Transverse colon (tissue), 4 donors: ENCODE results near the gene APOBR. TPM values are rescaled to one million over a fixed set of nuclear protein-coding genes. Genes with fewer than 3 reads are reported as not detected.
"Not testable (repeated sequence)": the region's sequence is repeated elsewhere in the genome, so short reads cannot be mapped to it uniquely, and the experiment has no call there.

Experiments used
- DNase-seq: peaks from one replicate; pipeline ENCODE4 v3.0.0-alpha.2; 2019
- H3K27ac ChIP-seq, 4 donors: fragments of 200-600 bp; sonication (generic); 2 replicates each; pipeline ENCODE4 v1.5.1; 2016 to 2018; ENCODE audit warnings: inconsistent platforms in 4 of 4
- H3K27me3 ChIP-seq: fragments of 200-600 bp; sonication (generic); 2 replicates; pipeline ENCODE4 v1.5.1; 2017; ENCODE audit warnings: inconsistent platforms
- H3K36me3 ChIP-seq, 4 donors: fragments of 200-600 bp; sonication (generic); 2 replicates each; pipeline ENCODE4 v1.5.1; 2017 to 2019; ENCODE audit warnings: inconsistent platforms in 4 of 4
- H3K4me1 ChIP-seq, 4 donors: fragments of 200-600 bp; sonication (generic); 2 replicates each; pipeline ENCODE4 v1.5.1; 2017 to 2020; ENCODE audit warnings: inconsistent platforms in 4 of 4
- H3K4me3 ChIP-seq, 4 donors: fragments of 200-600 bp; sonication (generic); 1 replicate in 1 of 4; 2 replicates in 3 of 4; pipeline versions ENCODE4 v1.5.1 to v1.6.1; 2017 to 2019; ENCODE audit warnings: inconsistent platforms in 4 of 4
- H3K9me3 ChIP-seq, 2 donors: fragments of 200-600 bp; sonication (generic); 2 replicates each; pipeline ENCODE4 v1.5.1; 2017 to 2019; ENCODE audit warnings: inconsistent platforms in 2 of 2
- EP300 ChIP-seq: sonication (generic); formaldehyde crosslinking; IDR thresholded peaks from one replicate; pipeline ENCODE4 v1.6.1; 2017; ENCODE audit warnings: antibody characterized with exemption, low read depth
- POLR2A ChIP-seq: fragments of 450-650 bp; IDR thresholded peaks from one replicate; pipeline ENCODE4 v1.6.1; 2016; ENCODE audit warnings: antibody characterized with exemption, mild to moderate bottlenecking, moderate library complexity
- POLR2AphosphoS5 ChIP-seq, 3 donors: sonication (generic); formaldehyde crosslinking; IDR thresholded peaks; one replicate each; pipeline ENCODE4 v1.6.1; 2016; ENCODE audit warnings: antibody characterized with exemption in 3 of 3
- WGBS, 2 donors: methylation state at CpG; one replicate each; pipeline ENCODE4 v1.1.5; 2018; ENCODE audit warnings: low coverage in 1 of 2; 5-methylcytosine and 5-hydroxymethylcytosine counted together
- in situ Hi-C, 4 donors: fragments of 200-750 bp; cut with MboI; loops; one replicate each; pipeline versions ENCODE4 v1.15.0 to v1.15.1; 2017; ENCODE audit warnings: low sequenced_read_pairs in 3 of 4, low pct_ligation_motif_present in 1 of 4, low pct_unique_long_range_greater_than_20kb in 1 of 4
- intact Hi-C: fragments of 100-400 bp; cut with DNase I; formaldehyde crosslinking; loops from one replicate; pipeline ENCODE4 v1.15.1; 2023; ENCODE audit warnings: low total_unique reads
- total RNA-seq, 4 donors: library from RNA; depleted of rRNA; stranded (reverse); fragments of >200 nt; gene quantifications; one replicate each; pipeline ENCODE4 v1.1.0, GENCODE V29; 2016
- TF ChIP-seq, protein P1 (sequence below), 5 experiments: fragments of 200-600 bp in 3 of 5; fragments of 450-650 bp in 2 of 5; sonication (generic) in 3 of 5; IDR thresholded peaks; 1 replicate in 2 of 5; 2 replicates in 3 of 5; pipeline ENCODE4 v1.5.1; 2016 to 2017; ENCODE audit warnings: antibody characterized with exemption in 5 of 5, inconsistent platforms in 3 of 5, mild to moderate bottlenecking in 2 of 5, moderate library complexity in 1 of 5

Gene APOBR
- total RNA-seq, 4 donors from 2014 or later = 60.0 to 96.9 (median 61.7) TPM

- Histone ChIP-seq H3K9me3 (no peaks in the 10 kb centered on the region), H3K27ac (no peak overlapping the region), H3K36me3 (no peaks in the 10 kb centered on the region), H3K27me3 (no peaks in the 10 kb centered on the region), H3K4me1 (peaks cover 0 to 18% (median 5%) of the 10 kb centered on the region in 4 donors), H3K4me3 (no peak overlapping the region)
- 33 to 76% methylated on average over 1 to 6 of the region's 6 CpGs for WGBS, 2 donors
- TF ChIP-seq POLR2A = no peak
- TF ChIP-seq, protein P1, sequence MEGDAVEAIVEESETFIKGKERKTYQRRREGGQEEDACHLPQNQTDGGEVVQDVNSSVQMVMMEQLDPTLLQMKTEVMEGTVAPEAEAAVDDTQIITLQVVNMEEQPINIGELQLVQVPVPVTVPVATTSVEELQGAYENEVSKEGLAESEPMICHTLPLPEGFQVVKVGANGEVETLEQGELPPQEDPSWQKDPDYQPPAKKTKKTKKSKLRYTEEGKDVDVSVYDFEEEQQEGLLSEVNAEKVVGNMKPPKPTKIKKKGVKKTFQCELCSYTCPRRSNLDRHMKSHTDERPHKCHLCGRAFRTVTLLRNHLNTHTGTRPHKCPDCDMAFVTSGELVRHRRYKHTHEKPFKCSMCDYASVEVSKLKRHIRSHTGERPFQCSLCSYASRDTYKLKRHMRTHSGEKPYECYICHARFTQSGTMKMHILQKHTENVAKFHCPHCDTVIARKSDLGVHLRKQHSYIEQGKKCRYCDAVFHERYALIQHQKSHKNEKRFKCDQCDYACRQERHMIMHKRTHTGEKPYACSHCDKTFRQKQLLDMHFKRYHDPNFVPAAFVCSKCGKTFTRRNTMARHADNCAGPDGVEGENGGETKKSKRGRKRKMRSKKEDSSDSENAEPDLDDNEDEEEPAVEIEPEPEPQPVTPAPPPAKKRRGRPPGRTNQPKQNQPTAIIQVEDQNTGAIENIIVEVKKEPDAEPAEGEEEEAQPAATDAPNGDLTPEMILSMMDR (IDR thresholded peaks at IDR 0.05) = no peak
- intact Hi-C loops (no loop called here), in situ Hi-C loops (no loop called here)
- no peak for DNase-seq
These were observed 30.3 kb downstream of the APOBR start for GRCh38 chr16:28524681-28525171.

DNA sequence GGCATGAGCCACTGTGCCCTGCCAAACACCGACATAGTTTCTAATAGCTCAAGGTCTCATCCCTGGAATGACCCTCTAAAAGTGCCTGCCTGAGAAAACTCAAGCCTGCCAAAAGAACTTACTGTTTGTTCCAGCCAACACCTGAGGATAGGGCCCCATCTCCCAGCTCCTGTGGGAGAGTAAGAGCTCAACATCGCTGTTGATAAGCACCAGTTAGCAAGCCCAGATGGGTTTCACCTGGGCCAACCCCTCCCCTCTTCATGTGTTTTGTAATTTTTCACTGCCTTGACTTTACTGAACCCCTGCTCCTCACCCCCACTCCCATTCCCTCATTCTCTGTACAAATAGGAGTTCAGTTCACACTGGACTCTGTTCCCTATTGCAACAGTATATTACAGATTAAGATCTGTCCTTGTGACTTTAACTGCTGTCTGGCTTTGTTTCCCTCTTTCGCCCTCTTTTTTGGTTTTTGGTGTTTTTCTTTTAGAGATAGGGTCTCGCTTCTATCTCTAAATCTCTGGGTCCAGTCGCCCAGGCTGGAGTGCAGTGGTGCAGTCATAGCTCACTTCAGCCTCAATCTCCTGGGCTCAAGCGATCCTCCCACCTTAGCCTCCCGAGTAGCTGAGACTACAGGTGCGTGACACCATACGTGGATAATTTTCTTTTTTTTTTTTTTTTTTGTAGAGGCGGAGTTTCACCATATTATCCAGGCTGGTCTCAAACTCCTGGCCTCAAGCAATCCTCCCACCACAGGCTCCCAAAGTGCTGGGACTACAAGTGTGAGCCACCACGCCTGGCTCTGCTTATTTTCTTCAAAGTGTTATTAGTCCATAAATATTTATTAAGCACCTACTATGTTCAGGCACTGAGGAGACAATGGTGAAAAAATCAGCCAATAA, 32.0 kb downstream of the APOBR start:
- Histone ChIP-seq H3K4me3 (no peak overlapping the region), H3K4me1 (peaks cover 0 to 18% (median 5%) of the 10 kb centered on the region in 4 donors), H3K27me3 (no peaks in the 10 kb centered on the region), H3K36me3 (no peaks in the 10 kb centered on the region), H3K9me3 (no peaks in the 10 kb centered on the region), H3K27ac (peak overlapping the region in 3 of 4 donors; percentile 13 to 38 (median 30))
- intact Hi-C loops = no loop called here
- no peak for DNase-seq
- TF ChIP-seq EP300 (no peak), POLR2A (no peak), POLR2AphosphoS5 (IDR thresholded peaks at IDR 0.05) (no peak)
- TF ChIP-seq, protein P1 (IDR thresholded peaks at IDR 0.05) = no peak
- in situ Hi-C loops = no loop called here
- 69 to 73% methylated on average over 7 to 11 of the region's 11 CpGs for WGBS, 2 donors

DNA sequence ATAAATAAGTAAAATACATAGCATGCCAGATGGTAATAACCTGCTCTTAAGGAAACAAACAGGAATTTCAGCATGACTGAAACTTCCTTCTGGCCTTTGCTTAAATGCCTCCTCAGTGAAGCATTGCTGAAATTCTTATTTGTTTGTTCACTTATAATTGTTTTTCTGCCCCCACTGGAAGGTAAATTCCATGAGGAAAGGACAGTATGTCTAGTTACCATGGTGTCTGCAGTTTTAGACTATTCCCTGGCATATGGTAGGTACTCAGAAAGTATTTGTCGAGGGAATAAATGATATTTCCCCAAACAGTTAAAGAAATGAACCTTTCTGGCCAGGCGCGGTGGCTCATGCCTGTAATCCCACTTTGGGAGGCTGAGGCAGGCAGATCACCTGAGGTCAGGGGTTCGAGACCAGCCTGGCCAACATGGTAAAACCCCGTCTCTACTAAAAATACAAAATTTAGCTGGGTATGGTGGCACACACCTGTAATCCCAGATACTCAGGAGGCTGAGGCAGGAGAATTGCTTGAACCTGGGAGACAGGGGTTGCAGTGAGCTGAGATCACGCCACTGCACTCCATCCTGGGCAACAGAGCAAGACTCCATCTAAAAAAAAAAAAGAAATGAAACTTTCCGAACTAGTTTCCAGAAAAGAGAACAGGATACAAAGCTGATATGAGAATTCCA, 32.8 kb downstream of the APOBR start:
- Histone ChIP-seq H3K4me1 (peaks cover 3 to 24% (median 8%) of the 10 kb centered on the region in 4 donors), H3K27ac (peak overlapping the region in 2 of 4 donors; percentile 4 to 38)
- 67 to 97% methylated on average over 1 to 7 of the region's 7 CpGs for WGBS, 2 donors
- in situ Hi-C loops, H3K27me3 ChIP-seq, H3K9me3 ChIP-seq, H3K36me3 ChIP-seq, intact Hi-C loops, H3K4me3 ChIP-seq, DNase-seq: not testable (repeated sequence)

DNA sequence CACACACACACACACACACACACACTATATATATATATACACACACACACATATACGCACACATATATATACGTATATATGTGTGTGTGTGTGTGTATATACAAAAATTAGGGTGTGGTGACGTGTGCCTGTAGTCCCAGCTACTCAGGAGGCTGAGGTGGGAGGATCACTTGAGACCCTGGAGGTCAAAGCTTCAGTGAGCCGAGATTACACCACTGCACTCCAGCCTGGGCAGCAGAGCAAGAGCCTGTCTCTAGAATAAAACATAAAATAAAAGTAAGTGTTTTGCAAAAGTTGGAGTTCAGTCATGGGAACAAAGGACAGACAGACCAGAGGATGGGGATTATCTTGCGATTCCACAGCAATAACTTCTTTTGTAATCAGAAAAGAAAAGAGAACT, 33.5 kb downstream of the APOBR start:
- Histone ChIP-seq H3K27me3 (no peaks in the 10 kb centered on the region), H3K4me3 (no peak overlapping the region), H3K27ac (no peak overlapping the region), H3K36me3 (no peaks in the 10 kb centered on the region), H3K9me3 (no peaks in the 10 kb centered on the region), H3K4me1 (peaks cover 5 to 32% (median 14%) of the 10 kb centered on the region in 4 donors)
- DNase-seq = no peak
- in situ Hi-C loops = no loop called here
- intact Hi-C loops = no loop called here
- TF ChIP-seq POLR2AphosphoS5 (IDR thresholded peaks at IDR 0.05) (no peak), EP300 (no peak), POLR2A (no peak)
- TF ChIP-seq, protein P1 (IDR thresholded peaks at IDR 0.05) = no peak
- 75 to 83% methylated on average over 2 to 5 of the region's 5 CpGs for WGBS, 2 donors
